Neutrophil (primary cell): ENCODE results near the gene SLC35A2.

Experiments
- H3K27ac ChIP-seq: fragments of 200-600 bp; sonication (generic); 2 replicates; pipeline ENCODE4 v1.5.1; 2016; ENCODE audit warnings: mild to moderate bottlenecking, moderate library complexity
- H3K27me3 ChIP-seq: fragments of 200-600 bp; sonication (generic); 2 replicates; pipeline ENCODE4 v1.6.0; 2016; ENCODE audit warnings: mild to moderate bottlenecking
- H3K36me3 ChIP-seq: fragments of 200-600 bp; sonication (generic); 2 replicates; pipeline ENCODE4 v1.5.1; 2017
- H3K4me1 ChIP-seq, 2 experiments: fragments of 200-600 bp in 1 of 2; sonication (generic) in 1 of 2; 1 replicate in 1 of 2; 2 replicates in 1 of 2; pipeline versions ENCODE4 v1.5.1 to v1.6.1; 2013 to 2016; ENCODE audit warnings: low read depth in 1 of 2, low read length in 1 of 2, mild to moderate bottlenecking in 1 of 2, moderate library complexity in 1 of 2; ENCODE audit not compliant: control insufficient read depth in 1 of 2, insufficient read depth in 1 of 2
- H3K4me3 ChIP-seq, 2 experiments: fragments of 200-600 bp in 1 of 2; sonication (generic) in 1 of 2; 1 replicate in 1 of 2; 2 replicates in 1 of 2; pipeline ENCODE4 v1.5.1; 2013 to 2016; ENCODE audit warnings: low read depth in 1 of 2, low read length in 1 of 2, mild to moderate bottlenecking in 1 of 2, moderate library complexity in 1 of 2
- H3K9me3 ChIP-seq: fragments of 200-600 bp; sonication (generic); 2 replicates; pipeline ENCODE4 v1.5.1; 2016
- TF ChIP-seq, protein P1 (sequence below): fragments of 200-600 bp; sonication (generic); IDR thresholded peaks from 2 replicates; pipeline ENCODE4 v1.5.1; 2016; ENCODE audit warnings: antibody characterized with exemption

The SLC35A2 gene

DNA sequence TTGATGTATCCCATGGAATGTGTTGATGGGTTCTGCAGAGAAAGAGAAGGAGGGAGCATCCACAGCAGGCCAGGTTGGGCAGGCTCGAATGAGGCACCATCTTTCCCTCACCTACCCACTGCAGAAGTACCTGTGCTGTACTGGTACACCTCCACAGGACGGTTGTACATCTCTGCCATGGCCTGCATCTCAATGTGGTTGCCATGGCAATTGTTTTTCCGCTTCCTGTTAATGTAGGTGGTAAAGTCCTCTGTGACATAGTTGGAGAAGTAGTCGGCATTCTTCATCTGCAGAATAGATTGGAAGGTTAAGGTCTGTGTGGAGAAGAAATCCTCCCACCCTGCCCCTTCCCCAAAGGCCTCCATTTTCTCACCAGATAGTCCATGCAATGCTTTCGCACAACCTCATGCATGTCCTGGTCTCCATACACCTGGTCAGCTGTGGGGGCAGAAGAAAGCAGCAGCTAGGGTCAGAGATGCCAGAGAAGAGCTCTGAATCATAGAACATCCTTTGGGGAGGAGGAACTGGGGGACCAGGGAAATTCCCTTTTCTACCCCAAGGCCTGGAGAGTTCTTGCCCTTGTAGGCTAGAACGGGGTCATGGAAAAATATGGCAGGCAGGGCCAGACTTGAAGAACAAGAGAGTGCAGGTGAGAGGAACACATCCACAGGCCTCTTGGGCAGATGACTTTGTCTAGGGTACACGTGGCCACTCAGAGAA, 23.3 kb upstream of the SLC35A2 start:
- Histone ChIP-seq H3K27me3 (no peaks in the 10 kb centered on the region), H3K36me3 (peaks cover 15% of the 10 kb centered on the region), H3K27ac (peak overlapping the region; percentile 99), H3K4me1 (peaks cover 44 to 52% of the 10 kb centered on the region in 2 experiments), H3K4me3 (no peak overlapping the region), H3K9me3 (no peaks in the 10 kb centered on the region)
- TF ChIP-seq, protein P1, sequence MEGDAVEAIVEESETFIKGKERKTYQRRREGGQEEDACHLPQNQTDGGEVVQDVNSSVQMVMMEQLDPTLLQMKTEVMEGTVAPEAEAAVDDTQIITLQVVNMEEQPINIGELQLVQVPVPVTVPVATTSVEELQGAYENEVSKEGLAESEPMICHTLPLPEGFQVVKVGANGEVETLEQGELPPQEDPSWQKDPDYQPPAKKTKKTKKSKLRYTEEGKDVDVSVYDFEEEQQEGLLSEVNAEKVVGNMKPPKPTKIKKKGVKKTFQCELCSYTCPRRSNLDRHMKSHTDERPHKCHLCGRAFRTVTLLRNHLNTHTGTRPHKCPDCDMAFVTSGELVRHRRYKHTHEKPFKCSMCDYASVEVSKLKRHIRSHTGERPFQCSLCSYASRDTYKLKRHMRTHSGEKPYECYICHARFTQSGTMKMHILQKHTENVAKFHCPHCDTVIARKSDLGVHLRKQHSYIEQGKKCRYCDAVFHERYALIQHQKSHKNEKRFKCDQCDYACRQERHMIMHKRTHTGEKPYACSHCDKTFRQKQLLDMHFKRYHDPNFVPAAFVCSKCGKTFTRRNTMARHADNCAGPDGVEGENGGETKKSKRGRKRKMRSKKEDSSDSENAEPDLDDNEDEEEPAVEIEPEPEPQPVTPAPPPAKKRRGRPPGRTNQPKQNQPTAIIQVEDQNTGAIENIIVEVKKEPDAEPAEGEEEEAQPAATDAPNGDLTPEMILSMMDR = no peak

DNA sequence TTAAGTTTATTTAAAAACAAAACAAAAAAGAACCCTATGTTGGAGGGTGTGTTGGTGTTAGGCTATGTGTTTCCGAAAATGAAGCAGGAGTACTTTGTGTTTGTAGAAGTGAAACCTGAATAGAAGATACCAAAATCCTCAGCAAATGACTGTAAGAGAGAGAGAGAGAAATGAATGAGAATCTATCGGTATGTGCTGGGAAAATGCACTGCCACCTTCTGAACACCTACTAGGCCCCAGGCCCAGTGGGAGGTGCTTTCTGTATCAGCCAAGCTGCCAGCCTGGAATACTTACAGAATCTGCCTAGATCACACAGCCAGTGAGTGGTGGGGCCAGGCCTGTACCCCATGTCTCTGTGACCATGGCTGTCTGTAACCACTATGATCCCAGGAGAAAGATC, 22.3 kb upstream of the SLC35A2 start:
- Histone ChIP-seq H3K36me3 (peaks cover 15% of the 10 kb centered on the region), H3K9me3 (no peaks in the 10 kb centered on the region), H3K4me3 (no peak overlapping the region), H3K4me1 (peaks cover 34 to 42% of the 10 kb centered on the region in 2 experiments), H3K27me3 (no peaks in the 10 kb centered on the region), H3K27ac (peak overlapping the region; percentile 99)
- TF ChIP-seq, protein P1 = no peak

DNA sequence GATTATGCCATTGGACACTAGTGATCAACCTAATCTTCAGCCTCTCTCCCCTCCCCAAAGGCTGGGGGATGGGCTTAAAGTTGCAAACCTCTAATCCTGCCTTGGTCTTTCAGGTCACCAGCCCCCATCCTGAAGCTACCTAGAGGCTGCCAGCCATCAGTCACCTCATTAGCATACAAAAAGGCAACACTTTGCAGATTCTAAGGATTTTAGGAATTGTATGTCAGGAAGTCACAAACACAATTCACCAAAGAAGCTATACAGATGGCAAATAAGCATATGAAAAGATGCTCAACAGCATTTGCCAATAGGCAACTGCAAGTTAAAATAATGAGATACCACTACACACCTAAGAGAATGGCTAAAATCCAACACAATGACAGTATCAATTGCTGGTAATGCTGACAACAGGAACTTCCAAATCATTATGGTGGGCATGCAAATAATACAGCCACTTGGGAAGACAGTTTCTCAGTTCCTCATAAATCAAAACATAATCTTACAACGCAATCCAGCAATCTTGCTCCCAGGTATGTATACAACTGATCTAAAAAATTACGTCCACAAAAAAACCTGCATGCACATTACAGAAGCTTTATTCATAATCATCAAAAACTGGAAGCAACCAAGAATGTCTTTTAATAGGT, 16.4 kb upstream of the SLC35A2 start:
- no peak overlapping the region for H3K4me3 ChIP-seq
- H3K27ac ChIP-seq = no peak overlapping the region
- peaks cover 36% of the 10 kb centered on the region for H3K36me3 ChIP-seq
- TF ChIP-seq, protein P1 = no peak
- no peaks in the 10 kb centered on the region for H3K27me3 ChIP-seq
- H3K4me1 ChIP-seq = no peaks in the 10 kb centered on the region
- H3K9me3 ChIP-seq = no peaks in the 10 kb centered on the region

DNA sequence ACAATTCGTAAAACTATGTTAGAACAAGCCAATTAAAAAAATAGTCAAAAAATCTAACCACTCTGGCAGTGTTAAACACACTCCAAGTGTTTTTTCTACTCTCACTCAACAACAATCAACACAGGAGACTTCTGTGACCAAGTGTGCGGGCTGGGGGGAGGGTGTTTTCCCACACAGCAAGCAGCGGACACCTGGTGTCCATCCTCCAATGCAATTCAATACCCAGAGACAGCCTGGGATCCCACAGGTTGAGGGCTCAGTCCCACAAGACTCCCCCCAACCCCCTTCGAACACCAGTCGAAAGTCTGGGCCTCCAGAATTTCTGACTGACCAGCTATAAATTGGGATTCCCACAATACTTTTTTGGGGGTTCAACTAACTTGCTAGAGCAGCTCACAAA, 15.7 kb upstream of the SLC35A2 start:
- Histone ChIP-seq H3K36me3 (peaks cover 43% of the 10 kb centered on the region), H3K9me3 (no peaks in the 10 kb centered on the region), H3K27me3 (no peaks in the 10 kb centered on the region), H3K4me1 (no peaks in the 10 kb centered on the region), H3K27ac (peak overlapping the region; percentile 10), H3K4me3 (no peak overlapping the region)
- TF ChIP-seq, protein P1 = no peak

DNA sequence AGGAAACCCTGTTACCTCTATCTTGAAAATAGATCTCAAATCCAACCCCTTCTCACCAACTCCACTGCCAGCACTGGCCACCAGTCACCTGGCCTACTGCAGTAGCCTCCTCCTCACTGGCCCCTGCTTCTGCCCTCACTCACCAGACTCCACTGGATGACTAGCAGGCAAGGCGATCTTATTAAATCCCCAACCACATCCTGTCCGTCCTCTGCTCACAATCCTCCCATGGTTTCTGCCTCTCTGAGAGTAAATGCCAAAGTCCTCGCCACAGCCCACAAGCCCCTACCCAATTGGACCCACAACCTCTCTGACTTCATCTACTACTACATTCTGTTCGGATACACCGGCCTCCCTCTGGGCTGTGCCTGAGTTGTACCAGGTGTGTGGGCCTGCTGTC, 12.8 kb upstream of the SLC35A2 start:
- Histone ChIP-seq H3K27me3 (no peaks in the 10 kb centered on the region), H3K4me3 (no peak overlapping the region), H3K27ac (no peak overlapping the region), H3K4me1 (peaks cover 8 to 19% of the 10 kb centered on the region in 2 experiments), H3K9me3 (no peaks in the 10 kb centered on the region), H3K36me3 (peaks cover 48% of the 10 kb centered on the region)
- TF ChIP-seq, protein P1 = no peak
